AG04450 (cell line): ENCODE data around the gene MAPKAP1. TPM values are rescaled to one million over a fixed set of nuclear protein-coding genes. Genes with fewer than 3 reads are reported as not detected.

Experiments
- CTCF ChIA-PET: fragments of 300-600, 350-600 bp; formaldehyde crosslinking; extraction: SDS; loops from one replicate; lab custom pipeline; 2022; ENCODE audit warnings: antibody characterized with exemption, inconsistent platforms; lab: Charles Lee
- POLR2A ChIA-PET: fragments of 350-600 bp; formaldehyde crosslinking; extraction: SDS; loops from one replicate; lab custom pipeline; 2021; ENCODE audit warnings: antibody characterized with exemption, inconsistent platforms; lab: Yijun Ruan, JAX
- DNase-seq: peaks from one replicate; pipeline ENCODE4 v3.0.0-alpha.2; 2011; ENCODE audit warnings: low read depth, low spot score
- H3K27ac ChIP-seq: one replicate; pipeline ENCODE4 v1.5.1; 2012; ENCODE audit warnings: low read depth, low read length, control low read depth
- H3K27me3 ChIP-seq: one replicate; pipeline ENCODE4 v1.6.0; 2012; ENCODE audit warnings: low read length; ENCODE audit not compliant: control insufficient read depth, insufficient read depth
- H3K4me3 ChIP-seq: 2 replicates; pipeline ENCODE4 v1.5.1; 2011; ENCODE audit warnings: mild to moderate bottlenecking, low read depth, low read length, control low read depth
- H3K9me3 ChIP-seq: 2 replicates; pipeline ENCODE4 v1.5.1; 2012; ENCODE audit warnings: low read length; ENCODE audit not compliant: control insufficient read depth, insufficient read depth
- polyA plus RNA-seq: library from polyadenylated mRNA; depleted of rRNA; stranded (reverse); fragments of >200 nt; gene quantifications from 2 replicates; pipeline ENCODE4 v1.2.3, GENCODE V29; 2011
- TF ChIP-seq, protein P1 (sequence below): IDR thresholded peaks from 2 replicates; pipeline ENCODE4 v1.5.1; 2011; ENCODE audit warnings: low read depth, low read length, control low read depth, inconsistent platforms

The MAPKAP1 gene
- polyA plus RNA-seq, 1 experiment = 140 TPM

DNA sequence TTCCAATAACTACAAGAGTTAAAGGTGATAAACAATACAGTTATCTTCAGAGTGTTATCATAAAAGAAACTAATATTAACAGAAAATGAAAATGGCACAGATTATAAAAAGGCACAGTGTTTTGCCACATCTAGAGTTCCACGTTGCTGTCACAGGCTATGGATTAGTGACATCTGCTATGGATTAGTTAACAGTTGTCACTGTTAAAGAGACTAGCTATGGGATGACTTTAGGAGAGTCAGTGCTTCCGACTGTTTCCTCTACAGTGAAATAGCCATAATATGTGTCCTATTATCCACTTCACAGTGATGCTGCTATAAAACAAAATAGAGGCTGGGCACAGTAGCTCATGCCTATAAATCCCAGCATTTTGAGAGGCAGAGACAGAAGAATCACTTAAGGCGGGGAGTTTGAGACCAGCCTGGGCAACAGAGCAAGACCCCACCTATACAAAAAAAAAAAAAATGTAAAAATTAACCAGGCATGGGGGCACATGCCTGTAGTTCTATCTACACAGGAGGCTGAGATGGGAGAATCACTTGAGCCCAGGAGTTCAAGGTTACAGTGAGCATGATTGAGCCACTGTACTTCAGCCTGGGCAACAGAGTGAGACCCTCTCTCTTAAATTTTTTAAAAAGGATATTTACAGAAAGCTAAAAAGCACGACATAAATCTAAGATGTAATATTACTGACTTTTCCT is 19.7 kb downstream of the MAPKAP1 start:
- Histone ChIP-seq H3K4me3 (no peak overlapping the region), H3K27ac (no peak overlapping the region), H3K9me3 (no peaks in the 10 kb centered on the region), H3K27me3 (no peaks in the 10 kb centered on the region)
- TF ChIP-seq, protein P1, sequence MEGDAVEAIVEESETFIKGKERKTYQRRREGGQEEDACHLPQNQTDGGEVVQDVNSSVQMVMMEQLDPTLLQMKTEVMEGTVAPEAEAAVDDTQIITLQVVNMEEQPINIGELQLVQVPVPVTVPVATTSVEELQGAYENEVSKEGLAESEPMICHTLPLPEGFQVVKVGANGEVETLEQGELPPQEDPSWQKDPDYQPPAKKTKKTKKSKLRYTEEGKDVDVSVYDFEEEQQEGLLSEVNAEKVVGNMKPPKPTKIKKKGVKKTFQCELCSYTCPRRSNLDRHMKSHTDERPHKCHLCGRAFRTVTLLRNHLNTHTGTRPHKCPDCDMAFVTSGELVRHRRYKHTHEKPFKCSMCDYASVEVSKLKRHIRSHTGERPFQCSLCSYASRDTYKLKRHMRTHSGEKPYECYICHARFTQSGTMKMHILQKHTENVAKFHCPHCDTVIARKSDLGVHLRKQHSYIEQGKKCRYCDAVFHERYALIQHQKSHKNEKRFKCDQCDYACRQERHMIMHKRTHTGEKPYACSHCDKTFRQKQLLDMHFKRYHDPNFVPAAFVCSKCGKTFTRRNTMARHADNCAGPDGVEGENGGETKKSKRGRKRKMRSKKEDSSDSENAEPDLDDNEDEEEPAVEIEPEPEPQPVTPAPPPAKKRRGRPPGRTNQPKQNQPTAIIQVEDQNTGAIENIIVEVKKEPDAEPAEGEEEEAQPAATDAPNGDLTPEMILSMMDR = no peak
- CTCF ChIA-PET = interaction anchor here (0.7 kb wide), 1 partner anchor 233 kb away, joined by 3 read pairs; no protein-coding TSS in a partner anchor
- POLR2A ChIA-PET = no interaction called here
- DNase-seq = no peak

DNA sequence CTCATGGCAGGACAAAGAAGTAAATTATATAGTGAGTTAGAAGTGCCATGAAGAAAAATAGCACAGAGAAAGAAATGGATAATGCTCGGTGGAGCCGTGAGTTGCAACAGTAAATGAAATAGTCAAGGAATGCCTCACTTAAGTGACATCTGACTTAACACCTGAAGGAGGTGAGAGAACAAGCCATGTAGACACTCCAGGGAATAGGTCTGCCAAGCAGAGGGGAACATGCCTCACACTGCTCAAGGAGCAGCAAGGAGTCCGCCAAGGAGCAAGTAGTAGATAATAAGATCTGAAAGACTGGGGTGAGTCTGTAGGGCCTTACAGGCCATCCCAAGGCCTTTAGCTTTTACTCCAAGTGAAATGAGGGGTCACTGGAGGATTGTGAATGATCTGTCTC is 21.8 kb downstream of the MAPKAP1 start:
- CTCF ChIA-PET = no interaction called here
- Histone ChIP-seq H3K9me3 (no peaks in the 10 kb centered on the region), H3K27ac (no peak overlapping the region), H3K27me3 (no peaks in the 10 kb centered on the region), H3K4me3 (no peak overlapping the region)
- TF ChIP-seq, protein P1 = no peak
- no peak for DNase-seq
- POLR2A ChIA-PET = no interaction called here

DNA sequence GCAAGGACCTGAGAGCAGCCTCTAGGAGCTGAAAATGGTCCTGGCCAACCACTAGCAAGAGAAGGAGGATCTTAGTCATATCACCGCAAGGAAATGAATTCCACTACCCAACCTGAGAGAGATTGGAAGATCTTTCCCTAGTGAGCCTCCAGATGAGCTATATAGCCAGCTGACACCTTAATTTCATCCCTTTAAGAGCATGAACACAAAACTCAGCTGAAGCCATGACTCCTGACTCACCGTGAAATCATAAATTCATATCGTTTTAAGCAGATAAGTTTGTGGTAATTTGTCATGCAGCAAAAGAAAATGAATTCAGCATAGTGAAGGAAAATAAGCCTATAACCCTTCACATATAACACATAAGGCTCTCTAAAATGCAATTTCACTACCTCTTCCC is 23.5 kb downstream of the MAPKAP1 start:
- Histone ChIP-seq H3K4me3 (no peak overlapping the region), H3K27ac (peak overlapping the region; percentile 13), H3K9me3 (no peaks in the 10 kb centered on the region), H3K27me3 (no peaks in the 10 kb centered on the region)
- ChIA-PET CTCF (no interaction called here), POLR2A (interaction anchor here (0.8 kb wide), 1 partner anchor 24 kb away, joined by 3 read pairs; the partner anchor contains the start of gene MAPKAP1)
- TF ChIP-seq, protein P1 = no peak
- no peak for DNase-seq

DNA sequence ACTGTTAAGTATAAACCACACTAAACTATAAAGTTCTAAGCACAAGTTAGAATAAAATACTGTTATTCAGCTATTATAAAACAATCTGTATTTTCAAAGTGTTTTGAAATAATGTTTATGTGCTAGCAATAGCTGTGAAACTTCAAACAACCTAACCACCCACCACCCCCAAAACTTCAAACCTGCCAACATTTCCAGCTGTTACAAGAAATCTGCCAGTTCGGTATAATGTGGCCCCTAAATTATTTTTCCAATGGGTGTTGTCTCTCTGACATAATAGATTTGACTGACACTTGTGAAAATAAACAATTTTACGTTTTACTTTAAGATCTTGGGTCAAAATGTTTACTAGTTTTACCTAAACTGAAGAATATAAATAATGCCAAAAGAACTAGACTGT is 24.7 kb downstream of the MAPKAP1 start:
- Histone ChIP-seq H3K27me3 (no peaks in the 10 kb centered on the region), H3K27ac (no peak overlapping the region), H3K9me3 (no peaks in the 10 kb centered on the region), H3K4me3 (no peak overlapping the region)
- TF ChIP-seq, protein P1 = no peak
- CTCF ChIA-PET = no interaction called here
- DNase-seq = no peak
- POLR2A ChIA-PET = interaction anchor here (0.7 kb wide), 1 partner anchor 316 kb away, joined by 9 read pairs; no protein-coding TSS in a partner anchor

DNA sequence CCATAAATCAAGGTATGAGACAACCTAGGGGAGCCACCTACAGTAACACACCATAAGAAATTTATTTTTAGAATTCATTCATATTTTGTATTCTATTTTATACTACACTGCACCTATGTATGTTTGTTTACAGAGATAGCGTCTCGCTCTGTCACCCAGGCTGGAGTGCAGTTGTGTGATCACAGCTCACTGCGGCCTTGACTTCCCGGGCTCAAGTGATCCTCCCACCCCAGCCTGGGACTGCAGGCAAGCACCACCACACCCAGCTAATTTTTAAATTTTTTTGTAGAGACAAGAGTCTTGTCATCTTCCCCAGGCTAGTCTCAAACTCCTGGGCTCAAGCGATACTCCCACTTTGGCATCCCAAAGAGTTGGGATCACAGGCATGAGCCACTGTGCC is 25.4 kb downstream of the MAPKAP1 start:
- H3K27ac ChIP-seq = no peak overlapping the region
- POLR2A ChIA-PET = interaction anchor here (1.2 kb wide), 1 partner anchor 25 kb away, joined by 3 read pairs; the partner anchor contains the start of gene MAPKAP1
- CTCF ChIA-PET = interaction anchor here (1.0 kb wide), 1 partner anchor 123 kb away, joined by 3 read pairs; no protein-coding TSS in a partner anchor
- DNase-seq = no peak
- H3K27me3 ChIP-seq = no peaks in the 10 kb centered on the region
- no peaks in the 10 kb centered on the region for H3K9me3 ChIP-seq
- H3K4me3 ChIP-seq = no peak overlapping the region
- TF ChIP-seq, protein P1 = no peak
